ENCODE results near the gene ARL15.

ARL15 gene

DNA sequence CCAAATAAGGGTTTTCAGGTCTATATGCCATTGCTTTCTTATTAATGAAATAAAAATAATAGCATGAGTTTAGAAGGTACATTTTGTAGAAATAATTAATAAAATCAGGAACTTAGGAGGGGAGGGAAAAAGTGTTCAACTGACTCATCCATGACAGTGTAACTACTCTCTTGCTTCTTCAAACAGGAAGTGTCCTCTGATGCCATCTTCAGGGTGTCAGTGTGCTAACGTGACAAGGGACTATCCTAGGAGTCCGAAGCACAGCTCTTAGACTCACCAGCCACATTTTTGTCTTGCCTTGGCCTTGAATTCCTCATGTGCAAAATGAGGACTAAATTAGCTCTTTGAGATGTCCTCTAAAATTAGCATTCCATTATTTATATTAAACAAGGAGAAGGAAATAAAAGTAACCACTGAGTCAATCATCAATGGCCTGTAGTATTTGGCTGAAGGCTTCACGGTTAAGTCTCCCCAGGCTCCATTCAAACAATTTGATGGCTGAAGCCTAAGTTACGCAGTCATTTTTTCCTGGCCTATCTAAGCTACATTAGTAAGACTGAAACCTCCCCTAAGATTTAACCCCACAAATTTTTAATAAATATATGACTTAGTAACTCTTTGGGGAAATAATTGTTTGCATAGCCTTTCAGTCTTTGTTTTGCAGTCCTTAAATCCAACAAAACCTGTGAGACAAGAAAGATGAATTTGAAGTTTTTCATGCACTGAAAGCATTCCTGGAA lies 151.1 kb downstream of the ARL15 start:
- no peak for DNase-seq (ENCODE audit: low read depth in 2 of 2)

DNA sequence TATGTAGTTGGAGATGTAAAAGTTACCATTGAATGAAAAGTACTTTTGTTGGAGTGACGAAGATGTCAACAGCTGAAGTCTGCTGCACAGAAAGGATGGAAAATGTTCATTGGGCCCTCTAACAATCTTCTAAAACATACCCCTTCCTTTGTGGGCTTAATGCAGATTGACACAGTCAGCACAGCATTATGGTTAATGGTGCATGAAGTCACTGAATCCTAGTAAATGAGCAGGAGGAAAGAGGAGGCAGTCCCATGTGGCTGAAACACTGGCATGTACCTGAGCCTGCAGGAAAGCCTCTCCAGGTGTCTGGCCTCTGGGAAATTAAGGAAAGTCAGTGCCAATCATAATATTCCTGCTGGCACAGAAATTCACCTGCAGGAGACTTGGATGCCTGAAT lies 153.8 kb downstream of the ARL15 start:
- no peak for DNase-seq (ENCODE audit: low read depth in 2 of 2)

GRCh38 chr5:54150841-54151240 lies 159.5 kb downstream of the ARL15 start:
- DNase-seq (ENCODE audit: low read depth in 2 of 2): no peak

- no peak for DNase-seq (ENCODE audit: low read depth in 2 of 2)
These were observed 161.5 kb downstream of the ARL15 start for GRCh38 chr5:54148858-54149257.

GRCh38 chr5:54148067-54148845 lies 162.1 kb downstream of the ARL15 start:
- DNase-seq (ENCODE audit: low read depth in 2 of 2): no peak

DNA sequence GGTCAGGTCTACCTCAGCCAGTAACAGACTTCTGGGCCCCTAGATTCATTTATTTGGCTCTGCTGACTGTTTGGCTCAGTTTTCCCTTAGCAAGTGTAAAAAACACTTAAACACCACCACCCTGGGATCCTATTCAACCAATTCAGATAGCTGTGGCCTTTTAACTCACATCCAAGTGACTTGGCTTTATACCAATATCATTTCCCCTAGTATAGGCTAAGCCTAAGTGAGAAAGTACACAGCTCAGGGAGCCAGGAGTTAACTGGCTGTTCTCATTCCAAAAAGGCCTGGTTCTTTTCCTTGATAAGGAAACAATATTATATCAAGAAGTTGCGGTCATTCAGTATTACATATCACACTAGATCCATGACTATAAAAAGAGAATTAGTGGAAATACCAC lies 163.5 kb downstream of the ARL15 start:
- no peak for DNase-seq (ENCODE audit: low read depth in 2 of 2)

GRCh38 chr5:54146390-54146789 lies 164.0 kb downstream of the ARL15 start:
- DNase-seq (ENCODE audit: low read depth in 2 of 2): no peak

DNA sequence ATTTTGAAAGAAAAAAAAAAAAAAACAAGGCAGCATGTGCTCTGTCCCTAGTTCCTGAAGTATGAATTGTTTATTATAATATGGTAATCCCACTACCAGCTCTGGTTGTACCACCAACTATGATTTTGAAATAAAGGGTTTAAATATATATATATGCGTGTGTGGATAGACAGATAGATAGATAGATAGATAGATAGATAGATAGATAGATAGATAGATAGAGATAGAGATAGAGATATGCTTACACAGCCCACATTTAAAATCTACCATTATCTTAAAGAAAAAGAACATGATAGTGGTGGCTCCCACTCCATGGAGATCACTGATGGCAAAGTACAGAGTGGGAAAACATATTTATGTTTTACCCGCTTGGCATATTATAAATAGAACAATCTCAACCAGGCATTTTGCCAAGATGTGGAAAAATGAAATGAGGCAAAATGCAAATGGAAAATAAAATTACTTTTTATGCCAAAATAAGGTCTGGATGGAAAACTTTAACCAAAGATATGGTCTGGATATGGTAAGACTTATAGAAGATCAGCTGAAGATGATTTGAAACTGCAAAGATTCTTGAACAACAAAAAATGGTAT lies 170.0 kb downstream of the ARL15 start:
- no peak for DNase-seq (ENCODE audit: low read depth in 2 of 2)

- DNase-seq (ENCODE audit: low read depth in 2 of 2): no peak
These were observed 173.6 kb downstream of the ARL15 start for GRCh38 chr5:54136516-54137440.

DNA sequence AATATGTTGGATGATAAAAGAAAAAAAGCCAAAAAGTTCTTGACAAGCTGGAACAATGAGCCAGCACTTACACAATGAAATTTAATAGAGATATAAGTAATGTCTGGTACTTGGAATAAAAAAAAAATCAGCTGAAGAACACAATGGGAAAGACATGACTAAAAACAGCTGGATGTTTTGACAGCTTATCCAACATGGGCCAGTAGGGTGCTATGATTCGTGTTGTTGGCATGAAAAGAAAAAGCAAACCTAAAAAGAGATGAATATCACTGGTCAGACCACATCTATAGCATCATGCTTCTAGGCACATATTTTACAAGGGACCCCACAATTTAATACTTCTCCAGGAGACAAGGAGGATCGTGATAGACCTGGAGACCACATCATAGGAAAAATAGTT lies 175.3 kb downstream of the ARL15 start:
- DNase-seq (ENCODE audit: low read depth in 2 of 2): no peak

DNA sequence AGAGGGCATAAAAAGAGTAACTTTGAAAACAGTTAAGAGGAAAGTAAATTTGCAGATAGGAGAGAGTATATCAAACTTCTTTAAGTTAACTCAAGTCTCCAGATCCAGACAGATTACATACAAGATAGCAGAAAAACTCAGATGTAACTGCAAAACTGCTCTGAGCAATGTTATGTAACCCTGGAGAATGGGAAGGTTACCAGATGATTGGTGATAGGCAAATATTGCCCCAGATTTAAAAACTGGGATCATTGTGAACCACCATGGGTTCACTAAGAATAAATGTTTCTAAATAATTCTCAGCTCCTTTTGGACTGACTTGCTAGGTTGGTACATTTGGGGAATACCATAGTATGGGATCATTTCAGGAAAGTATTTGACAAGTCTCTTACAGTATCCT lies 176.5 kb downstream of the ARL15 start:
- no peak for DNase-seq (ENCODE audit: low read depth in 2 of 2)

DNA sequence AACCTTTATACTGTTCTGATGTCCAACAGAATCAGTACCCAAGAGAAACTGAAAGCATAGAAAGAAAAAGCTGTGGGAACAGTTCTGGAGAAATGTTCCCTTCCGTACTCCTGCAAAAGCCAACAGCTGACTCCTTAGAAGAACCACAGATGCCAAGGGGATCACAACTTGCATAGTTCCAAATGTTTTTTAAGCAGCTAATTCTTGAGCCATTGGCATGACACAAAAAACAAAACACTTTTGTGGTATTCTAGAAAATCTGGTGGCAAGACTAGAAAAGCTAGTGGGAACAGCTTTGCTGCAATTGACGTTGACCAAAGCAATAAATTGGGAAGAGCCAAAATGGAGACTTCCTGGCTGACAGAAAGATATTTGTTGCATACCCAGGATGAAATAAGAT lies 189.9 kb downstream of the ARL15 start:
- DNase-seq (ENCODE audit: low read depth in 2 of 2): no peak

DNA sequence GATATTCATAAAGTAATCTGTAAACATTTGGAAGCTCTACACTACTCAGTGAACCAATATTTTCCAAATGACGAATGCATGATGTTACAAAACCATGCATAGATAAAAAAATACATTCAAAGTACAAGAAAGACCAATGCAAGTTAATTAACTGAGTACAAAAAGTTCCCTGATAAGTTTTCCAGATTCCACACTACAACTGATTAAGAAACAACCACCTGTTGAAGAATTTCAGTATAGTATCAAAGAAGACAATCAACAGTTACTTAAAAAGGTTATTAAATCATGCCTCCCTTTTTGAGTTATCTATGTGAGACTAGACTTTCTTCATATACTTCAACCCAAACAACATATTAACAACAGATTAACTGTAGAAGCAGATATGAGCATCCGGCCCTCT lies 192.4 kb downstream of the ARL15 start:
- no peak for DNase-seq (ENCODE audit: low read depth in 2 of 2)

DNA sequence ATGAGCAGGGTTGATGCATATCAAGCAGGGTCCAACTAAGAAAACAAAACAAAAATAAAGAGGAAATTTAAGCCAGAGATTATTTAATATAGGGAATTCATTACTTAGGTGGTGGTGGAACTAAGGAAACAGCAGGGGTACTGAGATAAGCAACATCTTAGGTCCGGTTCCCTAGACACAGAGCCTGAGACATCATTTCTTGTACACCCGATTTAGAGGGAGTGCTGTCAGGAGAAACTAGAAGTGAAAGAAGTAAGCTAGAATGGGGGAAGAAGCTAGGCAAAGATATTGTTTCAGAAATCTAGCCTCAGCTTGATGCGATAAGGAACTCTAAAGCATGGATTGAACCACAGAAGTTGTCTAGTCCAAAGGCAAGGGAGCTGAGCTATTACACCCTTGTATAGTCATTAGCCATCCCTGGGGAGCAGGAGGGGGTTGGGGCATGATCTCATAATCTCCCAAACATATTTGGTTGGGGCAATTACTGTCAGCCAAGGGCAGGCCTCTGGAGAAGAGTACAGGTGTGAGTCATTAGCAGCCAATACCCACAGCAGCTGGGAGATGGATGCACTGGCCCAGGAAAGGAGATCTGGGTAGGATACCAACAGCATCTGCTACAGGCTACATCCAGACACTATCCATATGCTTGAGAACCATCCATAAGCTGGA lies 194.5 kb downstream of the ARL15 start:
- DNase-seq (ENCODE audit: low read depth in 2 of 2): no peak

- DNase-seq (ENCODE audit: low read depth in 2 of 2): no peak
These were observed 197.3 kb downstream of the ARL15 start for GRCh38 chr5:54113060-54113459.

DNA sequence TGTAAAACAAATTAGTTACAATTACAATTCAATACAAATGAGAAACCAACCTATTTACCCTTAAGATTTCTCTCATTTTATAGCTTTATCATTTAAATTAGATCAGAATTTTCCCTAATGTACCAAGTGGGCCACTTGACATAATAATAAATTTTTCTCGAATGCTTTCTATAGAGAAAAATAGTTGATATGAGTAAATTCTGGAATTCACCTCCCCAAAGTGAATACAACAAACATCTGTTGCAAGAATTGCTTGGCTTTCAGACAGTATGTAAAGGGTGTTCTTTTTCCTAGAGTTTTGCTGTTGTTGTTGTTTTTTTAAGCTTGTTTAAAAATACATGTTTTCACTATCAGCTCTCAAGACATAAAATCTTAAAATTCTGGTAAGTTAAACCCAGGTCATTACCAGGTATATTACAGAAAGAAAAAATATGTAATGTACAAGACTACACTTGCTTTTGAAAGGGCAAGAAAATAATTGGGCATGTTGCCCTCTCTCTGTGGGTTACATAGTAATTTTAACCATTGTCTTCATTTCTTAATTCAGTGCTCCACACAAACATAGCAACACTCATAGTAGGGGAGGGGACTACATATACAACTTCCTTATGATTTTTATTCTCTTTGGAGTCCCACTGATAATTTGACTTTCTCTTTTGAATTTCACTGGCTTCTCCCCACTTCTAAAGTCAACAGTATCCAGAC lies 200.6 kb downstream of the ARL15 start:
- DNase-seq (ENCODE audit: low read depth in 2 of 2): no peak

GRCh38 chr5:54108136-54108535 lies 202.2 kb downstream of the ARL15 start:
- no peak for DNase-seq (ENCODE audit: low read depth in 2 of 2)

DNA sequence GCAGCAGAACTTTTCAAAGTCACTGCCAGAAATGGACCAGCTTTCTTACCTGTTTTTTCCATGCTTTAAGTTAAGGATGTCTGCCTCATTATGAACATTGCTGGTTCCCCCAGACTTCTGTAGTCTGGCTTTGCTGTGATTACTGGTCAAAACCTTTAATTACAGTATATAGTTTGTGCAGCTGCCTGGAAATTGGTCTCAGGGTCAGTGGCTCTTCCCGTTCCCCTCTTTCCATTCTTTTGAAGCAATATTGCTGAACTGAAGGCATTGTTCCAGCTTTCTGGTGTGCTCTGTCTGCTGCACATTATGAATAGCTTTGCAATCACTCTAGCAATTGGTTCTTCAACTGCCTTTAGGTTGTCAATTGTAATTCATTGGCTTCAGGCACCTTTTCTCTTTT lies 206.5 kb downstream of the ARL15 start:
- no peak for DNase-seq (ENCODE audit: low read depth in 2 of 2)

- DNase-seq (ENCODE audit: low read depth in 2 of 2): no peak
These were observed 212.1 kb downstream of the ARL15 start for GRCh38 chr5:54098267-54098666.

- DNase-seq (ENCODE audit: low read depth in 2 of 2): no peak
These were observed 214.4 kb downstream of the ARL15 start for GRCh38 chr5:54095969-54096368.

GRCh38 chr5:54094706-54095105 lies 215.7 kb downstream of the ARL15 start:
- DNase-seq (ENCODE audit: low read depth in 2 of 2): no peak

Data from activated CD8-positive, alpha-beta memory T cell treated with anti-CD3 and anti-CD28 coated beads for 4 hours (primary cell).